GM12875 (cell line): ENCODE measurements around the gene PGK2.

Experiments used
- H3K4me3 ChIP-seq: one replicate; pipeline ENCODE4 v1.5.1; 2011; ENCODE audit warnings: low read depth, low read length, control low read depth
- TF ChIP-seq, protein P1 (sequence below): IDR thresholded peaks from 2 replicates; pipeline ENCODE4 v1.5.1; 2011; ENCODE audit warnings: low read depth, mild to moderate bottlenecking, control low read depth, inconsistent platforms, low read length, moderate library complexity, borderline replicate concordance; ENCODE audit not compliant: insufficient read depth

The PGK2 gene

DNA sequence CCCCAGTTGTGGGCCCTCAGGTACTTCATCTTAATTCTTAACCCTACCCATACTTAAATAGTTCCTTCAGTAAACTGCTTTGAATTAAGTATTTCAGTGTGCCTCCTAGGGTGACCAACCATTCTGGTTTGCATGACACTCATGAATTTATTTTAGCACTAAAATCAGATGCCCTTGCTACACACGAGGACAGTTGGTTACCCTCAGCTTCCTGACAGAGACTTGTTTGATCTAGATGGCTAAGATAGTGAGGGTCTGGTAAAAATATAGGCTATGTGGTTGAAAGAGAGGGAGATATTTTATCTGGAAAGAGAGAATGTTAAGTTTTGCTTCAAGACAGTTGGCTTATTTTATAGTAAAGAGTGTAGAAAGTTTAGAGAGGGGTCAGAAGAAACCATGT is 10.6 kb downstream of the PGK2 start:
- no peak overlapping the region for H3K4me3 ChIP-seq
- TF ChIP-seq, protein P1, sequence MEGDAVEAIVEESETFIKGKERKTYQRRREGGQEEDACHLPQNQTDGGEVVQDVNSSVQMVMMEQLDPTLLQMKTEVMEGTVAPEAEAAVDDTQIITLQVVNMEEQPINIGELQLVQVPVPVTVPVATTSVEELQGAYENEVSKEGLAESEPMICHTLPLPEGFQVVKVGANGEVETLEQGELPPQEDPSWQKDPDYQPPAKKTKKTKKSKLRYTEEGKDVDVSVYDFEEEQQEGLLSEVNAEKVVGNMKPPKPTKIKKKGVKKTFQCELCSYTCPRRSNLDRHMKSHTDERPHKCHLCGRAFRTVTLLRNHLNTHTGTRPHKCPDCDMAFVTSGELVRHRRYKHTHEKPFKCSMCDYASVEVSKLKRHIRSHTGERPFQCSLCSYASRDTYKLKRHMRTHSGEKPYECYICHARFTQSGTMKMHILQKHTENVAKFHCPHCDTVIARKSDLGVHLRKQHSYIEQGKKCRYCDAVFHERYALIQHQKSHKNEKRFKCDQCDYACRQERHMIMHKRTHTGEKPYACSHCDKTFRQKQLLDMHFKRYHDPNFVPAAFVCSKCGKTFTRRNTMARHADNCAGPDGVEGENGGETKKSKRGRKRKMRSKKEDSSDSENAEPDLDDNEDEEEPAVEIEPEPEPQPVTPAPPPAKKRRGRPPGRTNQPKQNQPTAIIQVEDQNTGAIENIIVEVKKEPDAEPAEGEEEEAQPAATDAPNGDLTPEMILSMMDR: no peak

DNA sequence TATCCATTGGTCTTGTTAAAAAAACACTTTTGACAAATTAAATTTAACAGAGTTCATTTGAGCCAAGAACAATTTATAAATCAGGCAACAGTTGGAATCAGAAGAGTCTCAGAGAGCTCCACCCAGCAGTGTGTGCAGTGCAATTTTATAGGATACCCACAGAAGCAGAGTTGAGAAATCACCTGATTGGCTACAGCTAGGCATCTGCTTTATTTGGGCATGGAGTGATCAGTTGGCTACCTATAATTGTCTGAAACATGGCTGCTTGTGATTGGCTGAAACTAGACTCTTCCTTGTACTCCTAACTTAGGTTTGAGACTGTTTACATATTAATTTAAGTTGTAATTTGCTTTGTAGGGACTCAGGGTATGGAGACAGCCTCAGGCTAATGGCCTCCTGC is 12.0 kb downstream of the PGK2 start:
- no peak overlapping the region for H3K4me3 ChIP-seq
- TF ChIP-seq, protein P1: no peak

DNA sequence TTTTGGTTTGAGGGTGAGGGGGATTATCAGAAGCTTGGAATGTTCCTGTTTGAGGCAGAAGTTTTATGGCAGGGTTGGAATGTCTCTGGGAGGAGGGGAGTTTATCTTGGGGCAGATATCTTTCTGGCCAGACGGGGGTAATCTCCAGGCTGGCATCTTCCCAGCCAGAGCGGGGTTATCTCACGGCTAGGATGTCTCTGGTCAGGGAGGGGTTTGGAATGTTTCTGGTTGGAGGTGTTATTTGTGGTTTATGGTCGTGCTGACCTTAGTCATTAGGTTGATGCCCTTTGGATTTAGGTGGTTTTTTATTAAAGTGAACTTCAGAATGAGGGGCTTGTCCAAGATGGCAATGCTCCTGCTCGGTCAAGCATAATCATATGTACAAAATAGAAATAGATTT is 14.8 kb downstream of the PGK2 start:
- TF ChIP-seq, protein P1: no peak
- H3K4me3 ChIP-seq: no peak overlapping the region

DNA sequence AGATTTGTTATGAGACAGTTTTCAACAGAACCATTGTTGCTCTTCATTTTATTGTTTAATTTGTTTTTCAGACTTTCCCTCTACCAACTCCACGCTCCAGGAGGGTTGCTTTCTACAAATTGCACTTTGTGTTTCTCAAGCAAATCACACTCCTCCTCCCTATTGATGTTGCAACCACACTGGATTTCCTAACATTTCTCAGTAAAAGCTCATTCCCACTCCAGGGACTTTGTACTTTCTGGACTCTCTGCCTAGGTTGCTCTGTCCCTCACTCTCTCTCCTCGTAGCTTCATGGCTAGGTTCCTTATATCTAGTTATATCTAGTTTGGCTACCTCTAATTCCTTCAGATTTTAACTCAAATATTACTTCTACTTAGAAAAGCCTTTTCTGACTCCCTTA is 20.3 kb downstream of the PGK2 start:
- no peak overlapping the region for H3K4me3 ChIP-seq
- TF ChIP-seq, protein P1: no peak

DNA sequence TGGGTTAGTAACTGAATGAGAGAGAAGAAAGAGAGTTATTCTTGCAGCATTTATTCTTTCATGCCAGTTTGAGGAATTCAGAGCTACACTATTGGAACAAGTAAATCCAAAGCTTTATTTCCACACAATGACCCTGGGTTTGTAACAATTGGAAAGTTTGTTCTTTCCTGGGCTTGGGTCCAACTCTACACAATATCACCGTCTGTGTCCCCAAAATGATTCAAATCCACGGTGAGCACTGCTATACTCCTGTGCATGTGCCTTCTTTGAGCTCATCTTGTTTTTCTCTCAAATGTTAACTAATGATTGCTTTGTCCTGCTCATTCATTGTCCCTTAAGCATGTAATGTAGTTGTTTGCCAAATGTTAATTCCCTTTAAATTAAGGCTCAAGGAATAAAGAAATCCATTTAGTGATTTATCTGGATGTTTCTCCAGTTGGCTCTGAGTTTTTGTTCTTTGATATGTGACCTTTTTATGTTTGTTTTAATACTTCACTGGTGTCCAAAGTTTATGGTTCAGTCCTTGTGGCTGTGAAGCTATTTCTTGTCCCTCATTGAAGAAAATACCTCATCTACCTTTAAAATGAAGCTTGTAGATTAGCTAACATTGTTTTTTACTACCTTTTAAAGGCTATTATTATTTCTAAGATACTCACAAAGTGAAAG is 22.4 kb downstream of the PGK2 start:
- H3K4me3 ChIP-seq: no peak overlapping the region
- TF ChIP-seq, protein P1: no peak

DNA sequence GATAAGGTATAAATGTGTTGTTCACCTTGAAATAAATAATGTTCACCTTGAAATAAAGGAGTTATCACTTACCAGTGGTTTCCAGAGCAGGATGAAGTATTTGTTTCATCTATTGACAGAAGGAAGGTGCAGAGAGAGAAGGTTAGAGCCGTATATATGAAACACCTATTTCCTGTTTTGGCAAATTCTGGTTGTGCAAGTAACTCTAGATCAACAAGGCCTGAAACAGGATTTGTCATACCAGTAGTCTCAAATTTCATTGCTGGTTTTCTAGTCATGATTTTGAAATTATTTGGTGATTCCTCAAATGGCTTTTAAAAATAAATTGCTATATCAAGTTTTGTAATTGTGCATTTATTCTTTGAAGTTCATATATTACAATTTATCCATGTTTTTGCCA is 42.8 kb downstream of the PGK2 start, which contains the start of gene CRISP3:
CRISP3 (minus strand) TSS at position 130 of the 400 bp plus-strand sequence; CDS start at position 109, 21 bp downstream.
- TF ChIP-seq, protein P1: no peak
- no peak within 1 kb of the TSS for H3K4me3 ChIP-seq

DNA sequence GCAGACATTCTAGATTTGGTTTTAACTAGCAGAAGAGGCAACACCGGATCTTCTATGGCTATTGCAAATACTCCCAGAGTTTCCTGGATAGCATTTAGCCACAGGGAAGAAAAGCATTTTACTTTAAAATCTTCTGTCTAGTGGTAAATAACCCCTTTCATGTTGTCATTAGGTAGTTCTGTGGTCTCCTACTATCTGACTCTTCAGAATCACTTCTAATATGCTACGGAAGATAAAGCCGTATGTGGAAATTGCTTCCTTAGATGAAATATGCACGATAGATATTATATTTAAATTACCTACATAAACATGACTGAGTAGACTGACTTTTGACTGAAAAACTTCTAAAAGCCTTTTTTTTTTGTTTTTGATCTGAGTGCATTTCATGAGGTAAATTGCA is 43.7 kb downstream of the PGK2 start:
- H3K4me3 ChIP-seq: no peak overlapping the region
- TF ChIP-seq, protein P1: no peak
